NB4 (cell line): ENCODE measurements around the gene LIFR.

ENCODE experiments used
- DNase-seq: peaks from one replicate; pipeline ENCODE4 v3.0.0; 2010; ENCODE audit warnings: low read depth
- H3K4me3 ChIP-seq: one replicate; pipeline ENCODE4 v1.5.1; 2011; ENCODE audit warnings: mild to moderate bottlenecking, low read depth, low read length, moderate library complexity
- MYC ChIP-seq: IDR thresholded peaks from 2 replicates; pipeline ENCODE4 v1.6.1; 2011; ENCODE audit warnings: low read depth, low read length
- POLR2A ChIP-seq: IDR thresholded peaks from 2 replicates; pipeline ENCODE4 v1.6.1; 2011; ENCODE audit warnings: mild to moderate bottlenecking; ENCODE audit not compliant: insufficient read length; ENCODE audit errors: extremely low read depth
- TF ChIP-seq, protein P1 (sequence below): IDR thresholded peaks from one replicate; pipeline ENCODE4 v1.5.1; 2012; ENCODE audit warnings: low read depth, low read length
- TF ChIP-seq, protein P2 (sequence below): IDR thresholded peaks from 2 replicates; pipeline ENCODE4 v1.6.1; 2011; ENCODE audit warnings: low read depth, low read length

LIFR gene

GRCh38 chr5:38595132-38595745, 38.8 kb upstream of the LIFR start:
- no peak overlapping the region for H3K4me3 ChIP-seq
- DNase-seq: no peak
- TF ChIP-seq, protein P1, sequence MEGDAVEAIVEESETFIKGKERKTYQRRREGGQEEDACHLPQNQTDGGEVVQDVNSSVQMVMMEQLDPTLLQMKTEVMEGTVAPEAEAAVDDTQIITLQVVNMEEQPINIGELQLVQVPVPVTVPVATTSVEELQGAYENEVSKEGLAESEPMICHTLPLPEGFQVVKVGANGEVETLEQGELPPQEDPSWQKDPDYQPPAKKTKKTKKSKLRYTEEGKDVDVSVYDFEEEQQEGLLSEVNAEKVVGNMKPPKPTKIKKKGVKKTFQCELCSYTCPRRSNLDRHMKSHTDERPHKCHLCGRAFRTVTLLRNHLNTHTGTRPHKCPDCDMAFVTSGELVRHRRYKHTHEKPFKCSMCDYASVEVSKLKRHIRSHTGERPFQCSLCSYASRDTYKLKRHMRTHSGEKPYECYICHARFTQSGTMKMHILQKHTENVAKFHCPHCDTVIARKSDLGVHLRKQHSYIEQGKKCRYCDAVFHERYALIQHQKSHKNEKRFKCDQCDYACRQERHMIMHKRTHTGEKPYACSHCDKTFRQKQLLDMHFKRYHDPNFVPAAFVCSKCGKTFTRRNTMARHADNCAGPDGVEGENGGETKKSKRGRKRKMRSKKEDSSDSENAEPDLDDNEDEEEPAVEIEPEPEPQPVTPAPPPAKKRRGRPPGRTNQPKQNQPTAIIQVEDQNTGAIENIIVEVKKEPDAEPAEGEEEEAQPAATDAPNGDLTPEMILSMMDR: no peak
- TF ChIP-seq MYC (no peak), POLR2A (no peak)
- TF ChIP-seq, protein P2, sequence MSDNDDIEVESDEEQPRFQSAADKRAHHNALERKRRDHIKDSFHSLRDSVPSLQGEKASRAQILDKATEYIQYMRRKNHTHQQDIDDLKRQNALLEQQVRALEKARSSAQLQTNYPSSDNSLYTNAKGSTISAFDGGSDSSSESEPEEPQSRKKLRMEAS: no peak

- no peak overlapping the region for H3K4me3 ChIP-seq
- no peak for TF ChIP-seq MYC
- TF ChIP-seq, protein P1: no peak
- no peak for TF ChIP-seq POLR2A
- TF ChIP-seq, protein P2: no peak
- no peak for DNase-seq
These were observed 37.5 kb upstream of the LIFR start for GRCh38 chr5:38593959-38594358.

DNA sequence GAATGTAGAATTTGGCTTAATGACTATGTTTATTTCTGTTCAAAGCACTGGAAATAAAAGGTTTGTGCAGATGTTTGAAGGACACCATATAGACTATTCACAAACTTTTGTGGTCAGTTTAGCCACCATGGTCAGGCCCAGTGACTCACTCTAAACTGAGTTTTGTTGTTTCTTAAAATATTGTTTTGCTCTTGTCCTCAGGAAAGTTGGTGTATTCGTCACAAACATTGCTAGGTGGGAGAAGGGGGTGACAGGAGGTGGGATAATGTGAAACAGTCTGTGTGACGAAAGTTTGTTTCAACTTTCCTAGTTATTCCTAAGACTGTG, 35.0 kb upstream of the LIFR start:
- TF ChIP-seq, protein P2: no peak
- TF ChIP-seq, protein P1: no peak
- TF ChIP-seq MYC (no peak), POLR2A (no peak)
- no peak overlapping the region for H3K4me3 ChIP-seq
- no peak for DNase-seq

DNA sequence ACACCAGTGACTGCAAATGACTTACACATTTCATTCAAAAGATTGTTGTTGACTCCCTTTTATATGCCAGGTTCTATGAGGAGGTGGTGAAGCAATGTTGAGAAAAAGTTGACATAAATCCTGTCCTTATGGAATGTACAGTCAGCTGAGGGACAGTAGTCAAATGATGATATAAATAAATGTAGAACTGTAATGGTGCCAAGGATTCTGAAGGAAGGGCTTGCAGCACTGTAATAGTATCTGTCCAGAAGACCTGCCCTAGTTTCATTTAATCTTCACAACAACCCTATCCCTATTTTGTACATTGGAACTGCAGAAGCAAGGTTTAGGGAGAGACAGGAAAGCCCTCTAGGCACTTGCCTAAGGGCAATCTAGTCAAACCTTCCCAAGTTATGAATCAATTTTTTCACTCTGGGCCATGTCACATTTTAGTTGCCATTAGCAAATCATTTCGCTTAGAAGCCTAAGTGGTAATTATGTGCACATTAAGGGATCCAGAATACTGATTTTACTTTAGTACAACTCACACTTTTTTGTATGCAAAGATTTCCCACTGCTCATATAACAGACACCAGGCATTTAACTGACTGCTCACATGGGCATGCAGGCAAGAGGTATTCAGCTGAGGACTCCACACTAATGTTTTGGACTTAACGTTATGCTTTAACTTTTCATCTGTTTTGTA, 34.5 kb upstream of the LIFR start:
- H3K4me3 ChIP-seq: no peak overlapping the region
- DNase-seq: no peak
- TF ChIP-seq POLR2A (no peak), MYC (no peak)
- TF ChIP-seq, protein P2: no peak
- TF ChIP-seq, protein P1: no peak

DNA sequence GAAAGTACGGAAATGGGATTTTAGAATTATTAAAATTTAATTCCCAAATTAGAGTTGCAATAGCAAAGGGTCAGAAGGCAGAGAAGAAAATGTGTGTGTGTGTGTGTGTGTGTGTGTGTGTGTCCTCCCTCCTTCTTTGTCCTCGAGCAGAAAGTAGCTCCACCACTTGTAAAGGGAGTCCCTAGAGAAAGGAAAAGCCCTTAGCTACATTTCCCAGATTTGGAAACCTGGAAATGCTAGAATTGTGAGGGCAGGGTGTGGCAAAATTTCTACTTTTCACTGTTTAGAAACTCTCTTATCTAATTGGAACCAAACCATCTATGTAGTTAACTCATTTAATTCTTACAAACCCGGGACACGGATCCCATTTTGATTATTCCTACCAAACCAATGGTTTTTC, 33.2 kb upstream of the LIFR start:
- DNase-seq: no peak
- no peak for TF ChIP-seq MYC
- TF ChIP-seq, protein P2: no peak
- no peak for TF ChIP-seq POLR2A
- TF ChIP-seq, protein P1: no peak
- no peak overlapping the region for H3K4me3 ChIP-seq
